ENCODE results near the gene COG2. TPM values are rescaled to one million over a fixed set of nuclear protein-coding genes. Genes with fewer than 3 reads are reported as not detected.
A peak's percentile ranks its signal among the peaks of the same experiment; 100 is the strongest.

The COG2 gene
- total and polyA plus RNA-seq, 2 of the 13 experiments (the other 11 are each of a cell fraction or from before 2014, with no cell fraction given), result 16.8 to 36.3 TPM

DNA sequence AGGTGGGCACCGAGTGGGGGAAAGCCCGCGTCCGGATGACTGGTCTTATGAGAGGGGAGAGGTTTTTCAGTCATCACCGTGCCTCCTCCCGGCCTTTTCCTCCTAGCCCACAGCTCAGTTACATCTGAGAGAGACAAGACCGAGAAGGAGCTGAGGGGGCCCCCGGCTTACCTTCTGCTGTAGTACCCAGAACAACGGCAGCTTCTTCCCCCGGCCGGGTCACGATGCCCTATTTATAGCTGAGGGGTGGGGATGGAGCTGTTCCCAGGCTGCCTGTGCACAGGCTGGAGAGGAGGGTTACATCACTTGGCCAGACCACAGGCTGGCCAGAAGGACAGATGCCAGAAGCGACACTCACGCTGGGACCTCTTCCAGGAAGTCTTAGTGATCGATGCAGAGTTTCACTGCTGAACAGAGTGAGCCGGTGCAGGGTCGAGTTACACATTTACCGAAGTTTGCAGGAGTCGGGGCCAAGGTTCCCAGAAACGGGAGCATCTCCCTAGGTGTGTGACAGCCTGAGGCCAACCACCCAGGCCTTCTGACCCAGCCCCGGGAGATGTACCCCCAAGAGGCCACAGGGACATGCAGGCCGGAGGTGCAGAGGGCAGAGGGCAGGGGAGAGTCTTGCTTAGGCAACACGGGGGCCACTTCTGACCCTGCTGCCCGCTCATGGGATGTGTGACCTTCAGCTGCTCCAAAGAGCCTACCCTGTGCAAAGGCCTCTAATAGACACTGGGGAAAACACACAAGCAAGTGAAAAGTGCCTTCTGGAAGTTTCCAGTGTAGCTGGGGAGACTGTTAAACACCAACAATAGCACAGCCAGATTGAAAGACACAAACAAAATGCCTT, 71.9 kb downstream of the COG2 start, which contains the start of gene AGT (continued):
- TF ChIP-seq FOXA3 (CRISPR knock-in tag; IDR thresholded peaks at IDR 0.05) (peak; percentile 88), ATAD3A (CRISPR knock-in tag; IDR thresholded peaks at IDR 0.05) (no peak), ZNF124 (CRISPR knock-in tag; IDR thresholded peaks at IDR 0.05) (peak; percentile 85; the same call in 1 of the 2 replicates), ZFP37 (CRISPR knock-in tag; IDR thresholded peaks at IDR 0.05; ENCODE audit: borderline replicate concordance) (0 out of 2 replicates have a peak, but pooled peaks have one; percentile 64), ZFYVE20 (CRISPR knock-in tag; IDR thresholded peaks at IDR 0.05; ENCODE audit: borderline replicate concordance, low read depth) (no peak), USF2 (IDR thresholded peaks at IDR 0.05; ENCODE audit: low read depth, low read length) (no peak), USF2 (CRISPR knock-in tag; IDR thresholded peaks at IDR 0.05; ENCODE audit: borderline replicate concordance) (peak; percentile 64), EED (CRISPR knock-in tag; IDR thresholded peaks at IDR 0.05) (no peak), HNF4A (CRISPR knock-in tag; IDR thresholded peaks at IDR 0.05) (peak; percentile 99), SP1 (IDR thresholded peaks at IDR 0.05) (no peak), SP1 (CRISPR knock-in tag; IDR thresholded peaks at IDR 0.05) (0 out of 2 replicates have a peak, but pooled peaks have one; percentile 16), GPBP1L1 (CRISPR knock-in tag; IDR thresholded peaks at IDR 0.05) (no peak), ATF7 (IDR thresholded peaks at IDR 0.05) (peak; percentile 42; the same call in 1 of the 2 replicates), ATF7 (CRISPR knock-in tag; IDR thresholded peaks at IDR 0.05) (peak; percentile 88), FOSL1 (CRISPR knock-in tag; IDR thresholded peaks at IDR 0.05; ENCODE audit: borderline replicate concordance) (no peak), ZBTB42 (CRISPR knock-in tag; IDR thresholded peaks at IDR 0.05) (no peak), ZNF792 (CRISPR knock-in tag; IDR thresholded peaks at IDR 0.05) (peak; percentile 83), ZNF550 (CRISPR knock-in tag; IDR thresholded peaks at IDR 0.05; ENCODE audit: borderline replicate concordance) (no peak), NCOA2 (CRISPR knock-in tag; IDR thresholded peaks at IDR 0.05) (peak; percentile 99)
- TF ChIP-seq, protein P1, sequence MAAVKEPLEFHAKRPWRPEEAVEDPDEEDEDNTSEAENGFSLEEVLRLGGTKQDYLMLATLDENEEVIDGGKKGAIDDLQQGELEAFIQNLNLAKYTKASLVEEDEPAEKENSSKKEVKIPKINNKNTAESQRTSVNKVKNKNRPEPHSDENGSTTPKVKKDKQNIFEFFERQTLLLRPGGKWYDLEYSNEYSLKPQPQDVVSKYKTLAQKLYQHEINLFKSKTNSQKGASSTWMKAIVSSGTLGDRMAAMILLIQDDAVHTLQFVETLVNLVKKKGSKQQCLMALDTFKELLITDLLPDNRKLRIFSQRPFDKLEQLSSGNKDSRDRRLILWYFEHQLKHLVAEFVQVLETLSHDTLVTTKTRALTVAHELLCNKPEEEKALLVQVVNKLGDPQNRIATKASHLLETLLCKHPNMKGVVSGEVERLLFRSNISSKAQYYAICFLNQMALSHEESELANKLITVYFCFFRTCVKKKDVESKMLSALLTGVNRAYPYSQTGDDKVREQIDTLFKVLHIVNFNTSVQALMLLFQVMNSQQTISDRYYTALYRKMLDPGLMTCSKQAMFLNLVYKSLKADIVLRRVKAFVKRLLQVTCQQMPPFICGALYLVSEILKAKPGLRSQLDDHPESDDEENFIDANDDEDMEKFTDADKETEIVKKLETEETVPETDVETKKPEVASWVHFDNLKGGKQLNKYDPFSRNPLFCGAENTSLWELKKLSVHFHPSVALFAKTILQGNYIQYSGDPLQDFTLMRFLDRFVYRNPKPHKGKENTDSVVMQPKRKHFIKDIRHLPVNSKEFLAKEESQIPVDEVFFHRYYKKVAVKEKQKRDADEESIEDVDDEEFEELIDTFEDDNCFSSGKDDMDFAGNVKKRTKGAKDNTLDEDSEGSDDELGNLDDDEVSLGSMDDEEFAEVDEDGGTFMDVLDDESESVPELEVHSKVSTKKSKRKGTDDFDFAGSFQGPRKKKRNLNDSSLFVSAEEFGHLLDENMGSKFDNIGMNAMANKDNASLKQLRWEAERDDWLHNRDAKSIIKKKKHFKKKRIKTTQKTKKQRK (IDR thresholded peaks at IDR 0.05; ENCODE audit: low read length), result no peak
- TF ChIP-seq, protein P2, sequence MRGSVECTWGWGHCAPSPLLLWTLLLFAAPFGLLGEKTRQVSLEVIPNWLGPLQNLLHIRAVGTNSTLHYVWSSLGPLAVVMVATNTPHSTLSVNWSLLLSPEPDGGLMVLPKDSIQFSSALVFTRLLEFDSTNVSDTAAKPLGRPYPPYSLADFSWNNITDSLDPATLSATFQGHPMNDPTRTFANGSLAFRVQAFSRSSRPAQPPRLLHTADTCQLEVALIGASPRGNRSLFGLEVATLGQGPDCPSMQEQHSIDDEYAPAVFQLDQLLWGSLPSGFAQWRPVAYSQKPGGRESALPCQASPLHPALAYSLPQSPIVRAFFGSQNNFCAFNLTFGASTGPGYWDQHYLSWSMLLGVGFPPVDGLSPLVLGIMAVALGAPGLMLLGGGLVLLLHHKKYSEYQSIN (CRISPR knock-in tag; IDR thresholded peaks at IDR 0.05; ENCODE audit: borderline replicate concordance), result no peak
